Lower leg skin (tissue), 4 donors: ENCODE data around the gene TNIP3. TPM values are rescaled to one million over a fixed set of nuclear protein-coding genes. Genes with fewer than 3 reads are reported as not detected.

Experiments used
- DNase-seq, 2 donors: peaks; one replicate each; pipeline ENCODE4 v3.0.0-alpha.2; 2019; ENCODE audit warnings: low spot score in 2 of 2
- H3K4me3 ChIP-seq: fragments of 200-600 bp; sonication (generic); 2 replicates; pipeline ENCODE4 v1.5.1; 2017; ENCODE audit warnings: mild to moderate bottlenecking, low read depth; ENCODE audit not compliant: poor library complexity, severe bottlenecking
- POLR2A ChIP-seq, 2 donors: fragments of 450-650 bp; IDR thresholded peaks; one replicate each; pipeline ENCODE4 v1.6.1; 2016 to 2017; ENCODE audit warnings: antibody characterized with exemption in 2 of 2, mild to moderate bottlenecking in 1 of 2, moderate library complexity in 1 of 2
- WGBS, 2 donors: methylation state at CpG; one replicate each; pipeline ENCODE4 v1.1.5; 2018; 5-methylcytosine and 5-hydroxymethylcytosine counted together
- intact Hi-C: fragments of 100-400 bp; cut with DNase I; formaldehyde crosslinking; loops from one replicate; pipeline ENCODE4 v1.15.0; 2023; ENCODE audit warnings: low total_unique reads
- total RNA-seq, 4 donors: library from RNA; depleted of rRNA; stranded (reverse); fragments of >200 nt; gene quantifications; one replicate each; pipeline ENCODE4 v1.1.0, GENCODE V29; 2016
- TF ChIP-seq, protein P1 (sequence below), 3 donors: fragments of 450-650 bp; IDR thresholded peaks; one replicate each; pipeline ENCODE4 v1.5.1; 2016; ENCODE audit warnings: antibody characterized with exemption in 3 of 3, mild to moderate bottlenecking in 3 of 3, moderate library complexity in 2 of 3

The TNIP3 gene
- total RNA-seq, 4 donors from 2014 or later = not detected

DNA sequence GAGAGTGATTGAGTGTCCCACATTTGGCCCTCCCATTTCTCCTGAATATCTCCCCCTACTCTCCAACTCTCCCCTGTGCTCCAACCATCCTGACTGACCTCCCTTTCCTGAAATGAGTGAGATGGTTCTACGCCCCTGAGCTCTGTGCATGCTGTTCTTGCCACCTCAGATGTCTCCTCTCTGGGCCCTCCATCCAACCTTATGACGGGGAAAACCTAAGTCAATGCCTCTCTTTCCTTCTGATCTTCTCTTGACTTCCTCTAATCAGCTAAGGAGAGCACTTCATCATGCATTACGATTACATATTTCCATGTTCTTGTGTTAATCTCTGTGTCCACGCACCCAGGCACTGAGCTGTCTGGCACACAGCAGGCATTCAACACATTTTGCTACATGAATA, 1.1 kb upstream of the TNIP3 start:
- 97% methylated on average over 4 of the region's 4 CpGs for WGBS, 2 donors
- TF ChIP-seq, protein P1, sequence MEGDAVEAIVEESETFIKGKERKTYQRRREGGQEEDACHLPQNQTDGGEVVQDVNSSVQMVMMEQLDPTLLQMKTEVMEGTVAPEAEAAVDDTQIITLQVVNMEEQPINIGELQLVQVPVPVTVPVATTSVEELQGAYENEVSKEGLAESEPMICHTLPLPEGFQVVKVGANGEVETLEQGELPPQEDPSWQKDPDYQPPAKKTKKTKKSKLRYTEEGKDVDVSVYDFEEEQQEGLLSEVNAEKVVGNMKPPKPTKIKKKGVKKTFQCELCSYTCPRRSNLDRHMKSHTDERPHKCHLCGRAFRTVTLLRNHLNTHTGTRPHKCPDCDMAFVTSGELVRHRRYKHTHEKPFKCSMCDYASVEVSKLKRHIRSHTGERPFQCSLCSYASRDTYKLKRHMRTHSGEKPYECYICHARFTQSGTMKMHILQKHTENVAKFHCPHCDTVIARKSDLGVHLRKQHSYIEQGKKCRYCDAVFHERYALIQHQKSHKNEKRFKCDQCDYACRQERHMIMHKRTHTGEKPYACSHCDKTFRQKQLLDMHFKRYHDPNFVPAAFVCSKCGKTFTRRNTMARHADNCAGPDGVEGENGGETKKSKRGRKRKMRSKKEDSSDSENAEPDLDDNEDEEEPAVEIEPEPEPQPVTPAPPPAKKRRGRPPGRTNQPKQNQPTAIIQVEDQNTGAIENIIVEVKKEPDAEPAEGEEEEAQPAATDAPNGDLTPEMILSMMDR (IDR thresholded peaks at IDR 0.05) = no peak
- no peak for TF ChIP-seq POLR2A (IDR thresholded peaks at IDR 0.05)

DNA sequence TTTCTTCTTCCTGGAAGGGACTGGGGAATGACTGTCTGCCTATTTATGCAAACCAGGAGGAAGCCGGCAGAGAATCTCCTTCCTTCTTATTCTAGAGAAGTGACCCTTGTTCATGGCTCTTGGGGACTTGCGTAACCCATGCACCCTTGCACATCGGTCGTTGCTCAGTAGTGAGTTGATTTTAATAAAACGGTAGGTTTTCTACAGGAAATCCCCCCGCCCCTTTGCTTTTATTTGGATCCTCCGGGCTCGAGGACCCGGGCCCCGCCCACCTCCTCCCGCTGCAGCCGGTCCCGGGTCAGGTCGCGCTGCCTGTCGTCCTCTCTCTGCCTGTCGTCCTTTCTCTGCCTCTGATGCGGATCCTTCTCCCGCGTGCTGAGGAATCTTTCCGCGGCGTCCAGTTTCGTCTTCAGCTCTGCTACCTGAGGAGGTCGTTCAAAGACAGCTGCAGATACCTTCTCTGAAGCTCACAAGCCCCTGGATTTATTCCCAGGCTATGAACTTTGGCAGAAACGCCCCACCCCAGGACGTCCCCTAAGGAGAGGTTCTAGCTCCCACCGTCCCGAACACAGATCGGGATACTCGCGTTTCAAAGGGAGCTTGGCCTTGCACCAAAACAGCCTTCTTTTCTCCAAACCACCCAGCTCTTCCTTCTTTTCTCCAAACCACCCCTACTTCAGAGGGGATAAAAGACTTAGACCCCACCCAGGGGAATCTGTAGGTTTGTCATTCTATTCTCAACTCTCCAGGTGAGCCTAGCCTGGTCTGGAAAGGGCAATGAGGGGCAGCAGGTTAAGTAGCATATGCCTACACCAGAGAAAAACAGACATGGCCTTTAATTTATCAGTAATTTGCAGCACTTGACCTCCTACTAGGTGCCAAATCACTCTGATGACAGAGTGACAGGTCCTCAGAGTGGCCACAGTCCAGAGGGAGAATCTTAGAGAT, 7.0 kb downstream of the TNIP3 start:
- DNase-seq = peak; percentile 30 to 83
- TF ChIP-seq POLR2A (IDR thresholded peaks at IDR 0.05) = no peak
- TF ChIP-seq, protein P1 (IDR thresholded peaks at IDR 0.05) = no peak
- 2 to 3% methylated on average over 32 of the region's 32 CpGs for WGBS, 2 donors
- H3K4me3 ChIP-seq = peak overlapping the region; percentile 5
- intact Hi-C loops = no loop called here

More for the DNA sequence above, 1.1 kb upstream of the TNIP3 start:
- no peak for DNase-seq
- no peak overlapping the region for H3K4me3 ChIP-seq
- intact Hi-C loops = no loop called here

- TF ChIP-seq, protein P1 (IDR thresholded peaks at IDR 0.05) = no peak
- no peak for TF ChIP-seq POLR2A (IDR thresholded peaks at IDR 0.05)
- H3K4me3 ChIP-seq = no peak overlapping the region
- no peak for DNase-seq
- WGBS, 2 donors = 67 to 71% methylated on average over 3 of the region's 3 CpGs
- intact Hi-C loops = no loop called here
Measured at GRCh38 chr4:121155893-121156292, 8.2 kb downstream of the TNIP3 start.

DNA sequence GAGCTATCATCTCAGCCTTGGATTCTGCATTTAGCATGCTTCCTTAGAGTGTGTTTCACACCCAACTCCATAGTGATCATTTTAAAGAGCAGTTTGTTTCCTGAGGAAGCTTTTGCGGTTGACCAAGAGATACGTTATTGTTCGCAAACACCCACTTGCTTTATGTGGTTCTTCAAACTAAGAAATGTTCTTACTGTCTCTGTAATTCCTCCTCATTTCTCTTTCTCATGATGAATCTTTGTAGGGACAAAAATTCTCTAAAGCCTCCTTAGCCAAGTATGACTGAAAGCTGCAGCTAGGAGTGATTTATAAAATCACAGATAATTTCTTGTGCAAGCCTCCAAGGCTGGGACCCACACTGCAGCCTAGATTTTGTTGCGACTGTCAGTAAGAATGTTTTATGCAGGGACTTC, 10.0 kb downstream of the TNIP3 start:
- TF ChIP-seq, protein P1 (IDR thresholded peaks at IDR 0.05) = no peak
- TF ChIP-seq POLR2A (IDR thresholded peaks at IDR 0.05) = no peak

GRCh38 chr4:121151942-121152341, 12.2 kb downstream of the TNIP3 start:
- WGBS, 2 donors = 80 to 98% methylated on average over 1 of the region's 1 CpG
- no peak overlapping the region for H3K4me3 ChIP-seq
- intact Hi-C loops = no loop called here
- TF ChIP-seq, protein P1 (IDR thresholded peaks at IDR 0.05) = no peak
- TF ChIP-seq POLR2A (IDR thresholded peaks at IDR 0.05) = no peak
- no peak for DNase-seq

More for the DNA sequence above, 10.0 kb downstream of the TNIP3 start:
- no peak for DNase-seq
- intact Hi-C loops = no loop called here
- no peak overlapping the region for H3K4me3 ChIP-seq
- 80 to 82% methylated on average over 4 of the region's 4 CpGs for WGBS, 2 donors
